Fibroblast of villous mesenchyme (primary cell): ENCODE measurements around the gene ZNF423. TPM values are rescaled to one million over a fixed set of nuclear protein-coding genes. Genes with fewer than 3 reads are reported as not detected.

Source experiments
- DNase-seq: peaks from one replicate; pipeline ENCODE4 v3.0.0-alpha.2; 2010; ENCODE audit warnings: low read depth
- H3K4me3 ChIP-seq: 2 replicates; pipeline ENCODE4 v1.5.1; 2011; ENCODE audit warnings: low read depth, mild to moderate bottlenecking, low read length
- CTCF ChIP-seq: IDR thresholded peaks from 2 replicates; pipeline ENCODE4 v1.5.1; 2012; ENCODE audit warnings: low read depth, mild to moderate bottlenecking, low read length; ENCODE audit not compliant: insufficient read depth
- total RNA-seq: library from RNA; depleted of rRNA; stranded (reverse); fragments of >200 nt; gene quantifications from 2 replicates; pipeline ENCODE4 v1.2.3, GENCODE V29; 2012

ZNF423 gene
- total RNA-seq, 1 donor: 0.43 TPM

DNA sequence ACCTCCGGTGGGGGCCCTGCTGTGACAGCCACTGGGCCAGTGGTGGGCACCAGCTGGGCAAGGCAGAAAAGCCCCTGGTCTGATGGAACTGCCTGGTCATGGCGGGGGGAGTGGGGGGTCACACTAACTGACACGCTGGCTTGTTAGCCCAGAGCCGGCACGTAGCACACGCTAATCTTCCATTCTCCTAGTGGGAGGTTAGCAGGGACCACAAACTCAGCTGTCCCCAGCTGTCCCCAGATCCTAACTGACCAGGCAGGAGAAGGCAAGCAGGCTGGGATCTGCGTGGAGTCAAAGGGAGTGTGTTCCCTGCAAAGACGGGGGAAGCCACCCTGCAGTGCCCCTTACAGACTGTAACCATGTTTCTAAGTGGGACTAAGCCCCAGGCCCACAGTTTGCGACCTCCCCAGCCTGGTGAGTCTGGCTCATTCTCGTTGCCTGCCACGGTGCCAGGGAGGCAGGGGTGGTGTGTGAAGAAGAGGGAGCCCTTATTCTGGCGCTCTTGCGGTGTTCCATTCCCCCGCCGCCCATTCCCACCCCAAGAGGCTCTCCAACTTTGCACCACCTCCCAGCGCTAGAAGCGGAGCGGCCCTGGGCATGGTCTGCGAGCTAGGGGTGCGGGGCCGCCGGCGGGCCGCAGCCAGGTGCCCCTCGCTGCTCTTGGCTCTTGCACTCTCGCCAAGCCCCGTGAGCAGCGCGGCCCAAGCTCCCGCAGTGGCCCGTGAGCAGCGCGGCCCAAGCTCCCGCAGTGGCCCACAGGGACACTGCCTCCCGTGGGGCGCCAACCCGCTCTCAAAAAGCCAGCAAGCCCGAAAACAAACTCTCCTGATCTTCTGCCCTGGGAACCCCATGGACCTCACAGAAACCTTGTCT lies 12.1 kb upstream of the ZNF423 start:
- no peak overlapping the region for H3K4me3 ChIP-seq
- TF ChIP-seq CTCF: no peak
- DNase-seq: no peak

DNA sequence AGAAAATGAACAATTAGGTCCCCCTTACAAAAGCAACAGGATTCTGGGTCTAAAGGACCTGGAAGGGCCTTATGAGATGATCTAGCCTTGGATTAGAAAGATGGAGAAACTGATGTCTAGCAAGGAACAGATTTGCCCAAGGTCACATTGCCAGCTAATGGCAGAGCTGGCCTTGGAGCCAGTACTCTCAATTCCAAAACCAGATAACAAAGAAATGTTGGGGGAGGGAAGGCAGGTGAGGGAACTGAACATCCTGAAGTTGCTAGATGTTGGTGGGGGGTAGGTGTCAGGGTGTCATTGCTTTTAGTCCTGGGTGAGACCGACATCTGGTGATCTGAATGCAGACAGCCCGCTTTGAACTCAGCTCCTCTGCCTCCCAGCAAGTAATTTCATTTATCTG lies 11.3 kb upstream of the ZNF423 start:
- no peak for TF ChIP-seq CTCF
- no peak for DNase-seq
- no peak overlapping the region for H3K4me3 ChIP-seq

DNA sequence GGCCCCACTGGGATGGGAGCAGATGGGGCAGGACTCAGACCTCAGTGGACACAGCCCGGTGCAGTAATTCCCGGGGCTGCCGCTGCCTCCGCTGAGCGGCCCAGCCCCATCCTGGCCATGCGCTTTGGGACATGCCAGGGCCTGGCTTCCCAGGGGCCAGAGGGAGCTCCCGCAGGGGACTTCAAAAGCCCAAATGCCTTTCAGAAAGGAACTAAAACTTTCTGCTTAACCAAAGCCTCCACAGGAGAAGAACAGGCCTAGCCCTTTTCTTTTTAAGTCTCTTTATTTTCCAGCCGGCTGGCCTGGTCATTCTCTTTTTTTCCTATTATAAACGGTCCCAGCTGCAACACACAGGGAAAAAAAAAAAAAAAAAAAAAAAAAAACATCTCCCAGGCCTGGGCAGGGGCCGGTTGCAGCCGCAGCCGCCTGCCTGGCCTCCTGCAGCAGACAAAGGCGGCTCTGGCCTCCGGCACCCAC lies 10.7 kb upstream of the ZNF423 start:
- no peak overlapping the region for H3K4me3 ChIP-seq
- no peak for TF ChIP-seq CTCF
- no peak for DNase-seq

GRCh38 chr16:49862694-49863093 lies 6.8 kb upstream of the ZNF423 start:
- H3K4me3 ChIP-seq: no peak overlapping the region
- DNase-seq: no peak
- no peak for TF ChIP-seq CTCF

- no peak for DNase-seq
- no peak overlapping the region for H3K4me3 ChIP-seq
- no peak for TF ChIP-seq CTCF
Observed at GRCh38 chr16:49861299-49861698, 5.4 kb upstream of the ZNF423 start.

DNA sequence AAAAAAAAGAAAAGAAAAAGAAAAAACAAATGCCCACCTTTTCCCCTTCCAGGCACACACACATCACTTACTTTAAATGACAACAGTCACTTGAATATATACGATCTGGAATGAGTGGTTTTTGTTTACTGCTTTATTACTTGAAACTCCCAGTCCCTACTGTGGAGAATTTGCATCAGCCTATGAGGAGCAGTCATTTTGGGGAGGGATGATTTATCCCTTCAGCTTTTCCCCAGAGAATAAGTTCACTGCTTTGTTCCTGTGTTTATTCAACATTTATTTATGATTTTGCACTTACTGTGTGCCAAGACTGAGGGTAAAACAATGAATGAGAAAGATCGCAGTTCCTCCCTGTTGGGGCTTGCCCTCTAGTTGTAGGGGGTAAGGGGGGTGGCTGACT lies 4.7 kb upstream of the ZNF423 start:
- DNase-seq: no peak
- no peak for TF ChIP-seq CTCF
- no peak overlapping the region for H3K4me3 ChIP-seq
